Stimulated activated CD4-positive, alpha-beta T cell treated with anti-CD3 and anti-CD28 coated beads, Interleukin-15, amount 100 ng/mL, for 24 hours (primary cell): ENCODE results near the gene CDC42BPA.

ENCODE experiments used
- DNase-seq: peaks from one replicate; pipeline ENCODE4 v3.0.0-alpha.2; 2020

CDC42BPA gene

DNA sequence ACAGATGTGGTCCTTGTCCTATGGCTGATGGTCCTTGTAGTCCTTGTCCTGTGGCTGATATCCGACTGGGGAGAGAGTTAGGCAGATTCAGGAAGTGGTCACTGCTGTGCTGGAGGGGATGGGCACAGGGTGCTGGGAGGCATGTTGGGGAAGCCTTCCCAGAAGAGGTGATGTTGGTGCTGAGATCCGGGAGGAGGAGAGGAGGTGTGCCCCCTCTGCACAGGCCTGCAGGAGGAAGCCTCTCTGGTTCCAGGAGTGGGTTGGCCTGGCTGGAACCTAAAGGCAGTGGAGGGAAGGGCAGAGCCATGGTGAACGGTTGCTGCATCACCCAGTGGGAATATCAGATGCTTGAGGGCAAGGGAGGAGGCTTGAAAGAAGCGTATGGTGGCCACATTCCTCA is 363.5 kb downstream of the CDC42BPA start:
- no peak for DNase-seq

DNA sequence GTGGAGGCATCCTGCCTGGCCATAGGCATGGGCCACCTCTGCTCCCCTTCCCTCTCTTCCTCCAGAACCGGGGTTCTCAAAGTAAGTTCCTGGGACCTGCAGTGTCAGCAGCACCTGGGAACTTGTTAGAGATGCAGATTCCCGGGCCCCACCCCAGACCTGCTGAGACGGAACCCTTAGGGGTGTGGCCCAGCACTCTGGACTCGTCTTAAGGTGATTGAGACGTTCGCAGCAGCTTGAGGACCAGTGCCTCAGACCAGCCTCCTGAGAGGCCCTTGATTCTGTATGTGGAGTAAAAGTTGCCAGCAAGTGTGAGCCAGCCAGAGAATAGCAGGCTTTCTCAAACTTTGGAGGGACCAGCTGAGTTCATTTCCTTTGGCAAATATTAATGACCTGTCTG is 364.0 kb downstream of the CDC42BPA start:
- no peak for DNase-seq

DNA sequence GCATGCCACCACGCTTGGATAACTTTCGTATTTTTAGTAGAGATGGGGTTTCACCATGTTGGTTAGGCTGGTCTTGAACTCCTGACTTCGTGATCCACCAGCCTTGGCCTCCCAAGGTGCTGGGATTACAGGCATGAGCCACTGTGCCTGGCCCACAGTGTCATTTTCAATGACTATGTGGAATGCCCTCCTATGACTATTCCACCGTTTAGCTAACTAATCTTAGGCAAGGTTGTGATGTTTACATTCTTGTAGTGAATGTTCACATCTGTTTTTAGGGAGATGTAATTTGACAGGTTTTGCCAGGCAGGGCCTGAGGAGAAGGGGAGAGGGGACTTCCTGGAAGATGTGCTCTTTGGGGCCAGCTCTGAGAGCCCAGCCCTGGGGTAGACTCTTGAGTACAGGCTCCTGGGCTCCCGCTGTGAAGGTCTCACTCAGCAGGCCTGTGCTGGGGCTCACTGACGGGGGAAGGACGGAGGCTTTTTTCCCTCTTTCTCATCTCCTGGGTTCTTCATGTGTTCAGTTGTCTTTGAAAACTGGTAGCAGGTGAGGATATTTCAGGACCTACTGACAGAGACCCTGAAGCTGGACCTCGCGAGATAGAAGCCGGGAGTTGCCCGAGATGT is 365.0 kb downstream of the CDC42BPA start:
- no peak for DNase-seq

GRCh38 chr1:226952118-226952441 is 366.2 kb downstream of the CDC42BPA start:
- DNase-seq: no peak

GRCh38 chr1:226951286-226952117 is 366.8 kb downstream of the CDC42BPA start:
- no peak for DNase-seq

- no peak for DNase-seq
Observed at GRCh38 chr1:226950871-226951270, 367.4 kb downstream of the CDC42BPA start.

- DNase-seq: no peak
Observed at GRCh38 chr1:226950316-226950715, 368.0 kb downstream of the CDC42BPA start.

DNA sequence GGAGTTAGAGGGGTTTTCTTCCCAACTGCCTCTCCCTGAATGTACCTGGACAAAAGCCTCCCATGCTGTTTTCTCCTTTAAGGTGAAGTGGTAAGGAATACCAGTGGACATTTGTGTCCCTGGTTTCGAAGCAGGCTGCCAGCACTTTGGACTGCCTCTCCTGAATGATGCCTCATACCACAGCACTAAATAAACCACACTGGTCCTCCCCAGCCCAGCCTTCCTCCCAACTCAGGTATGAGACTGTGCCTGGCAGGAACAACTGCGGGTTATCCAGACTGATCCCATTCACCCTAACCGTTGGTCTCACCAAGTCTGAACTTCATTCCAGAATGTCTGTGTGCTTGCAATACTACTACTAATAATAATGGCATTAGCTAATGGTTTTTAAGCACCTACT is 368.9 kb downstream of the CDC42BPA start:
- no peak for DNase-seq

- no peak for DNase-seq
Observed at GRCh38 chr1:226948996-226949395, 369.3 kb downstream of the CDC42BPA start.

DNA sequence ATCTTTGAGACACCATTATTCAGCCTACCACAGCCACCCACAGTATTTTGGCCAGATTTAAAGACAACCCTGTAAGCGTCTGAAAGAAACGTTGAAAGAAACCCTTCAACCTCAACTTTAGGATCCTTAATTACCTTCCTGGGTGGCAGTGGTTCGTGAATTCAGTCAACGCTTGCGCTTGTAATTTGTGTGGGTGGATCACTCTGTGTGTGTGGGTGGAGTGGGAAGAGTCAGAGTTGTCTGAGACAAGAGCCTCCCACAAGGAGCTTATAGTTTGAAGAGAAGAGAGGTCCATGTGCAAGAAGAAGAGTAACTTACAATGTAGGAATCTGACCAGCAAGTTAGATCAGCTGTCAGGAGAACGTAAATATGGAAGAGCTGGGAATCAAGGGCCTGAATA is 369.8 kb downstream of the CDC42BPA start:
- no peak for DNase-seq

DNA sequence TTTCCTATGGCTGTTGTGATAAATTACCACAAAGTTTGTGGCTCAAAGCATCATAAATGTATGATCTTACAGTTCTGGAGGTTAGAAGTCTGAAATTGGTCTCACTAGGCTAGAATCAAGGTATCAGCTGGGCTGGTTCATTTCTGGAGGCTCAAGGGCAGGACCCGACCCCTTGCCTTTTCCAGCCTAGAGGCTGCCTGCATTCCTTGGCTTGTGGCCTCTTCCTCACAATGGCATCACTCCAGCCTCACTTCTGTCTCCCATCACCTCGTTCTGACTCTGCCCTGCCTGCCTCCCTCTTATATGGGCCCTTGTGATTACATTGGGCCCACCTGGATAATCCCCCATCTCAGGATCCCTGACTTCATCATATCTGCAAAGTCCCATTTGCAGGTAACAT is 370.2 kb downstream of the CDC42BPA start:
- no peak for DNase-seq

- DNase-seq: no peak
Observed at GRCh38 chr1:226946841-226947240, 371.5 kb downstream of the CDC42BPA start.

GRCh38 chr1:226946285-226946684 is 372.0 kb downstream of the CDC42BPA start:
- DNase-seq: no peak

- DNase-seq: no peak
Observed at GRCh38 chr1:226945858-226946245, 372.4 kb downstream of the CDC42BPA start.

DNA sequence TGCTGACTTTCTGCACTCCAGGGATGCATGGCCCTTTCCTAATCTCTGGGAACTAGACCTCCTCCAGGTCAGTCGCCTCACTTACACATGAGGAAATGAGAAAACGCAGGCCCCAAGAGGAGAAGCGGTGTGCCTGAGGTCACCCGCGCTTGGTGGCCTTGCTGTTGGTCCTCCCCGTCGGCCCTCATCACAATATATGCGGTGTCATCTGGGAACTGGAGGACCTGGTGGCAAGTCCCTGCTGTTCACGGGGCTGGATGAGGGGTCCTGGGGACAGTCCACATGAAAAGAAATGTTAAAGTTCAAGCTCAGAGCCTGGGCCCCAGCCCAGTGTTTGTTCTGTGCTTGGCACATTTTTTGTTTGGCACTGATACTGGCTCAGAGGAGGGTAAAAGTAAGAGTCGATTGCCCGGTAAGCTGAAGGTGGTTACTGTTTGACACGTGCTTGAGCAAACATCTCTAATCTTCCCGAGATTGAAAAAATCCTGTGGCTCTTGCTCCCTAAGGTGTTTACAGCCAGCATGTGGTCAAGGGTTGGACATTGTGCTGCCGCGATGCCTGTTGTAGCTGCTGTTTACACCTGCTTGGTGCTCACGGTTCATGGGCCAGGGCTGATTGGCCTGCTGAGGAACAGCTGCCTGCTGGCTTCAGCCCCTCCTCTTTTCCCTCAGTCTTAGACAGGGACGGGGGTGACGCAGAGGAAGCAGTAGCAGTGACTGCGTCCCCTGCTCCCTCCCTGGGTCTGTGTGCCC is 373.0 kb downstream of the CDC42BPA start:
- no peak for DNase-seq

GRCh38 chr1:226943927-226944326 is 374.4 kb downstream of the CDC42BPA start:
- no peak for DNase-seq

DNA sequence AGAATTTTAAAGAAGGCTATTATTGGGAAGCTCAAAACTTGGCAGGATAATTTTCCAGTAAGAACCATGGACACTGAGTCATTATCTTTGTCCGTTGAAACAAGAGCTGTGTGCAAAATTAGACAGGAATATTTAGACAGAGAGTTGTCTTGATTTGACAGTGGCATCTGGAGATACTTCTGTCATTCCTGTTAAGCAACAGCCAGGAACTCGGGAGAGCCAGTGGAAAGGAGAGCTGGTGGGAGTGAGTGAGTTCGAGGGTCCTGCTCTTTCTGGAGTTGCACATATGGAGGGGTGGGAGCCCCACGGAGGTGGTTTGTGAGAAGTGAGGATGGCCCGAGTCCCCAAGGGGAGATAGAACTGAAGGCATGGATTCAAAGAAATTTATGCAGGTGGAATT is 375.1 kb downstream of the CDC42BPA start:
- DNase-seq: no peak

GRCh38 chr1:226942392-226942791 is 375.9 kb downstream of the CDC42BPA start:
- no peak for DNase-seq

DNA sequence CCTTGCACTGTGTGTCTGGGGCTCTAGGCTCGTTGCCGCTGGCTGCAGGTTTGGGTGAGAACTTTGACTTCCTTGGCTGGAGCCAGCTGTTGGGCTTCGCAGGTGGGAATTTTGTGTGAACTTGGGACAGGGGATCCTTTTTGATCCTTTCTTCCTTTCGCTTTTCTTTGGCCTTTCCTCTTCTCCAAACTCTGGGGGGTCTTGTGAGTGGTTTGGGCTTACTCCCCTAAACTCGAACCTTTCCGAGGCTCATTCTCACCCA is 377.6 kb downstream of the CDC42BPA start:
- DNase-seq: no peak

GRCh38 chr1:226940029-226940805 is 378.1 kb downstream of the CDC42BPA start, which contains the start of gene COQ8A:
COQ8A (plus strand) TSS chr1:226940294; CDS start chr1:226961386, 21,092 bp downstream.
- DNase-seq: peak; percentile 99
